Right cardiac atrium (tissue), 5 donors: ENCODE results near the gene HNRNPLL. TPM values are rescaled to one million over a fixed set of nuclear protein-coding genes. Genes with fewer than 3 reads are reported as not detected.

Experiments
- ATAC-seq, 2 donors: fragments of 200-7000 bp; cut with Tn5 transposase; one replicate each; pipeline versions ENCODE4 v1.8.0 to v1.9.1; 2020; ENCODE audit warnings: moderate library complexity in 2 of 2, mild to moderate bottlenecking in 1 of 2
- DNase-seq, 3 donors: peaks; one replicate each; pipeline ENCODE4 v3.0.0-alpha.2; 2020
- H3K27ac ChIP-seq: one replicate; pipeline ENCODE4 v1.5.1; 2013; ENCODE audit warnings: mild to moderate bottlenecking, low read length, control low read depth, moderate library complexity
- H3K27me3 ChIP-seq: one replicate; pipeline ENCODE4 v1.6.1; 2013; ENCODE audit not compliant: control insufficient read depth, insufficient read depth
- H3K4me1 ChIP-seq: one replicate; pipeline ENCODE4 v1.6.1; 2013; ENCODE audit warnings: low read length; ENCODE audit not compliant: control insufficient read depth, insufficient read depth
- H3K4me3 ChIP-seq: one replicate; pipeline ENCODE4 v1.5.1; 2013; ENCODE audit warnings: low read length, control low read depth
- H3K9me3 ChIP-seq: one replicate; pipeline ENCODE4 v1.6.1; 2013; ENCODE audit warnings: low read length; ENCODE audit not compliant: control insufficient read depth
- WGBS: extraction: QIAGEN DNeasy Blood & Tissue Kit; methylation state at CpG from one replicate; pipeline ENCODE4 v1.1.7; 2013; 5-methylcytosine and 5-hydroxymethylcytosine counted together
- intact Hi-C, 4 donors: fragments of 100-400 bp; cut with DNase I; formaldehyde crosslinking; loops; one replicate each; pipeline versions ENCODE4 v1.11.0 to v1.14.0; 2022 to 2023
- polyA plus RNA-seq: library from polyadenylated mRNA; stranded (reverse); fragments of 200-250 nt; gene quantifications from one replicate; pipeline ENCODE4 v1.2.3, GENCODE V29; 2013
- total RNA-seq, 4 donors: library from RNA; stranded (reverse); fragmentation: NEBNext Ultra II Directional; extraction: Animal tissue kit (Norgen Biotek cat#: 25700); gene quantifications; one replicate each; pipeline ENCODE4 v1.2.1, GENCODE V29; 2021
- donor health status: healthy with polysubstance abuse.
- donor health status: DM: no; HTN: yes; CAD: no.
- donor health status: DM: no; HTN: no; CAD: no.
- donor health status: DM: no; HTN: yes; CAD: no; lungs with severe emphysema.
- donor health status: DM: yes; HTN: yes; CAD: no.

HNRNPLL gene
- total and polyA plus RNA-seq, 5 donors = 11.3 to 38.7 (median 34.3) TPM

DNA sequence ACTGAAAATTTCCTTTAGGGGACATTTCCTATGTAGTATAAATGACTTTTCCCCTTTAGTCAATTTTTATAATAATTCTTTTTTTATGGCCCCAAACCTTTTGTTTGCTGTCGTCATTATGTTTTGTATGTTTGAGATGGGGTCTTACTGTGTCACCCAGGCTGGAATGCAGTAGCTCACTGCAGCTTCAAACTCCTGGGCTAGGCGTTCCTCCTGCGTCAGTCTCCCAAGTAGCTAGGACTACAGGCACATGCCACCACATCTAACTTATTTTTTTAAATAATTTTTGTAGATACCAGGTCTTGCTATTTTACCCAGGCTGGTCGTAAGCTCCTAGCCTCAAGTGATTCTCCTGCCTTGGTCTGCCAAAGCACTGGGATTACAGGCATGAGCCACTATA, 32.4 kb upstream of the HNRNPLL start:
- intact Hi-C loops = no loop called here
- H3K4me3 ChIP-seq = no peak overlapping the region
- no peaks in the 10 kb centered on the region for H3K4me1 ChIP-seq
- H3K9me3 ChIP-seq = no peaks in the 10 kb centered on the region
- ATAC-seq (no peak), DNase-seq (no peak)
- 88% methylated on average over 4 of the region's 4 CpGs for WGBS
- no peak overlapping the region for H3K27ac ChIP-seq
- no peaks in the 10 kb centered on the region for H3K27me3 ChIP-seq

DNA sequence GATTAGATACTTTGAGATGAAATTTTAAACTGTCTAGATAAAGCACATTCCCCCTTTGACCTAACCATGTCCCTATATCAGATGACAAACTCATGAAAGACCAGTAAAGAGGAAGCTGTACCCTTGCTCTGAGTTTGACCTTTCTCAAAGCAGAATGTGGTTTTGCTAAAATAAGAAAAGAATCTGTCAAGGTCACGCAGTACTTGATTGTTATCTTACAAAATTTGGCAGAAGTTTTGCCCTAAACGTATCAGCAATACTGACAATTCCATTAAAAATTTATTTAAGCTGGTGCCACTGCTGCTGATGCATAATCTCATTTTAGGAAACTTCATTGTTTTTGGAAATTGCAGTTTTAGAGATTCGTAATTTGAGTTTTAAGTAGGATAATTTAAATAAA, 32.0 kb upstream of the HNRNPLL start:
- H3K27me3 ChIP-seq = no peaks in the 10 kb centered on the region
- 38% methylated on average over 3 of the region's 3 CpGs for WGBS
- intact Hi-C loops = no loop called here

DNA sequence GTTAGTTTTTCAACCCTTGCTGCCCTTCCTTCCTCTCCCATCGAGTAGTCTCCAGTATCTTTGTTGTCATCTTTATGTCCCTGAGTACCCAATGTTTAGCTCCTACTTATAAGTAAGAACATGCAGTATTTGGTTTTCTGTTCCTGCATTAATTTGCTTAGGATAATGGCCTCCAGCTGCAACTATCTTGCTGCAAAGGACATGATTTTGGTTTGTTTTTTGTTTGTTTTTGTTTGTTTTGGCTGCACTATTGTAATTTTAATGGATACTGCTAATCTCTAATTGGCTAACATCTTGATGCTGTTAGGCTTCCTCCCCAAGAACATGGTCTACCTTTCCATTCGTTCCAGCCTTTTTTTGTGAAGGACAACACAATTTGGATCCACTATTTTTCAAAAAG, 31.2 kb upstream of the HNRNPLL start:
- intact Hi-C loops = no loop called here

More for the DNA sequence above, 32.0 kb upstream of the HNRNPLL start:
- DNase-seq = no peak
- H3K9me3 ChIP-seq = no peaks in the 10 kb centered on the region
- no peak overlapping the region for H3K27ac ChIP-seq
- H3K4me1 ChIP-seq = no peaks in the 10 kb centered on the region
- ATAC-seq = no peak
- H3K4me3 ChIP-seq = no peak overlapping the region

DNA sequence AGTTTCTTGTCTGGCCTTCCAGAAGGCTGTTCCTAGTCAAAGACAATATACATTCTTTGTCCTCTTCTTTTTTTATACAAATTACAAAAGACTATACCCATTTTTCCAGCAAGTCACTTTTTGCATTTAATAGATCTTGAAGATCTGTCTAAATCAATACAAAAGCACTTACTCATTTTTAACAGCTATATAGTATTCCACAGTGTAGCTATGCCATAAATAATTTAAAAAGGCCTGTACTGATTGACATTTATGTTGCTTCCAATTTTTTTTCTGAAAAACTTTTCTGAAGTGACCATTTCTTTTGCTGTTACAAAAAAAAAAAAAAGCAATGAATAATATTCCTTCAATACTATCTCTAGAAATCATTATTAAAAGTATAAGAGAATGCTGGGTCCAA, 30.3 kb upstream of the HNRNPLL start:
- intact Hi-C loops = no loop called here
- H3K4me3 ChIP-seq = no peak overlapping the region
- H3K4me1 ChIP-seq = no peaks in the 10 kb centered on the region
- H3K27me3 ChIP-seq = no peaks in the 10 kb centered on the region
- DNase-seq = no peak
- no peak for ATAC-seq
- no peak overlapping the region for H3K27ac ChIP-seq
- H3K9me3 ChIP-seq = no peaks in the 10 kb centered on the region

More for the DNA sequence above, 31.2 kb upstream of the HNRNPLL start:
- H3K27ac ChIP-seq = no peak overlapping the region
- no peaks in the 10 kb centered on the region for H3K9me3 ChIP-seq
- no peaks in the 10 kb centered on the region for H3K4me1 ChIP-seq
- WGBS = 47% methylated on average over 2 of the region's 2 CpGs
- ATAC-seq (no peak), DNase-seq (no peak)
- no peak overlapping the region for H3K4me3 ChIP-seq
- no peaks in the 10 kb centered on the region for H3K27me3 ChIP-seq

DNA sequence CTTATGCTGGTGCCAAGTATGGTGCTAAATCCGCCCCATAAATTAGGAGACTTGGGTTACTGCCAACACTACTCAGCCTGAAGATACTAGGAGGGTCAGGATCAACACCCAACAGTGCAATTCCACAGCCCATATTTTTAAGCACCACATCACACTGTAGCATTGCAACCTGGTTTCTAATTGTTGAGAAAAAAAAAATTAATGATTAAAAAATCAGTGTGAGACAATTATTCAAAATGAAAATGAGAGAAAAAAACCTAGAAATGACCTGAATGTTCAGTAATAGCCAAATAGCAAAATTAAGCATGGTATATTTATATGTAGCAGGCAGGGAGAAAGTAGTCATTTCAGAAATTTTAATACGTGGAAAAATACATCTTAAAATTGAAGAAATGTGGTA, 29.2 kb upstream of the HNRNPLL start:
- Histone ChIP-seq H3K4me1 (no peaks in the 10 kb centered on the region), H3K27me3 (no peaks in the 10 kb centered on the region), H3K4me3 (no peak overlapping the region), H3K27ac (no peak overlapping the region), H3K9me3 (no peaks in the 10 kb centered on the region)
- WGBS = 60% methylated on average over 2 of the region's 2 CpGs
- no peak for DNase-seq
- ATAC-seq = no peak
- intact Hi-C loops = no loop called here

DNA sequence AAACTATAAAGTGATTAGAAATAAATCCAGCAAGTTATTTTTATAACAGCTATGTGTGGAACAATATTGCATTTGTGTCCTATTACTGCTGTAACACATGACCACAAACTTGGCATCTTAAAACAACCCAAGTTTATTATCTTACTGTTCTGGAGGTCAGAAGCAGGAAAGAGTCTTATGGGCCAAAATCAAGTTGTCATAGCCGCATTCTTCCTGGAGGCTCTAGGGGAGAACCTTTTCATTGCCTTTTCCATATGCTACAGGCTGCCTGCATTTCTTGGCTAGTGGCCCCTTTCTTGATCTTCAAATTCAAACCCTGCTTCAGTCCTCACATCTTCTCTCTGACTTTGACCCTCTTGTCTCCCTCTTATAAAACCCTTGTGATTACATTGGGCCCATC, 27.0 kb upstream of the HNRNPLL start:
- Histone ChIP-seq H3K4me1 (no peaks in the 10 kb centered on the region), H3K9me3 (no peaks in the 10 kb centered on the region), H3K4me3 (no peak overlapping the region), H3K27ac (no peak overlapping the region), H3K27me3 (no peaks in the 10 kb centered on the region)
- ATAC-seq (no peak), DNase-seq (no peak)
- intact Hi-C loops = no loop called here
- WGBS = 62% methylated on average over 1 of the region's 1 CpG

DNA sequence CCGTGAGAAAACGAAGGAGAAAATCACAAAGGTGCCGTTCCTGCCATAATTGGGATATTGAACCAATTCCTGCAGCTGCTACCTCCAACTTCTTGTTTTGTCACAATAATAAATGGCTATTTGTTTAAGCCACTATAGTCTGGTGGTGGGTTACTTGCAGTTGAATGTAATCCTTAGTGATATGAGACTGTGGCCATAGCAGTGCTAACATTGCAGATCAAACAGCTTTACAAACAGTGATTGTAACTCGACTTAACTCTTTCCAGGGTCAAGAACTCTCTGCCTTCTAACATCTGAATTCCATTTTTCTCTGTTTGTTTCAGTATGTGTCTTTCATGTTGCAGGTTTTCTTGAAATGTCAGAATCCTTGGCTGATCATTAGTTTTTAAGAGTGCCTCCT, 24.7 kb upstream of the HNRNPLL start:
- Histone ChIP-seq H3K27ac (no peak overlapping the region), H3K4me3 (no peak overlapping the region), H3K27me3 (no peaks in the 10 kb centered on the region), H3K9me3 (no peaks in the 10 kb centered on the region), H3K4me1 (no peaks in the 10 kb centered on the region)
- intact Hi-C loops = no loop called here
- ATAC-seq = no peak
- 81% methylated on average over 4 of the region's 4 CpGs for WGBS
- no peak for DNase-seq

DNA sequence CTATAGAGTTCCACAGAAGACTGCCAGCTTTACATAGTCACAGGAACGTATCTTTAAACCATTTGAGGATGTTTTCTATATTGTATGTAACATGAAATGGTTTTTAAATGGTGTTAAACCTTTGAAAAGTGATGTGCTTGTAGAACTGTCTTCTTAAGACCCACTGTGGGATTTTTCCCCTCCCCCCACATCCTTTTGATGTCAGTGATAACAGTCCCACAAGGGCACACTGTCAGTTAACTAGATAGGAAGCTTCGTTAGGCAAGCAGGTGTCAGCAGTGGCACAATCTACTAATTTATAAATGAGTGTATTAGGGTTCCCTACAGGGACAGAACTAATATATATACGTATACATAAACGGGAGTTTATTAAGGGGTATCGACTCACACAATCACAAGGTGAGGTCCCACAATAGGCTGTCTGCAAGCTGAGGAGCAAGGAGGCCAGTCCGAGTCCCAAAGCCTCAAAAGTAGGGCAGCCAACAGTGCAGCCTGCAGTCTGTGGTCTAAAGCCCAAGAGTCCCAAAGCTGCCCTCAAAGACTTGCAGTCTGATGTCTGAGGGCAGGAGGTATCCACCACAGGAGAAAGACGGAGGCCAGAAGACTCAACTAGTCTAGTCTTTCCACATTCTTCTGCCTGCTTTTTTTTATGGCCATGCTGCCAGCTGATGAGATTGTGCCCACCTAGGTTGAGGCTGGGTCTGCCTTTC, 23.8 kb upstream of the HNRNPLL start:
- Histone ChIP-seq H3K9me3 (no peaks in the 10 kb centered on the region), H3K27ac (no peak overlapping the region), H3K4me3 (no peak overlapping the region), H3K4me1 (no peaks in the 10 kb centered on the region), H3K27me3 (no peaks in the 10 kb centered on the region)
- DNase-seq (no peak), ATAC-seq (no peak)
- intact Hi-C loops = no loop called here
- WGBS = 77% methylated on average over 7 of the region's 7 CpGs

DNA sequence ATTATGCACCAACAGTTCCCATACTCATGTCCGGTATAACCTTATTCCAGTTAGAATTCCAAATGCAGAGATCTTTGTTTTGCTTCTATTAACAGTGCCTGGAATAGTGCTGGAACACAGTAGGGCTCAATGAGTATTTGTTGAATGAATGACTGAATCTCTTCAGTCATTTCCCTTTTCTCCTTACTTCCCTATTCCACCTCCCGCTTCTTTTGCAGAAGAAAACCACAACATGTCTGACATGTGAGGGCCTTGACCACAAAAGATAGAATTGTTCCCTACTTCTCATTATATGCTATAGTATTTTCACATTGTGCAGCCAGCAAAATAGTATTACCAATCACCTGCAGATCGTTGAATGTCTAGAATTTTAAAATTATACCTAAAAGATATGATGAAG, 19.5 kb upstream of the HNRNPLL start:
- Histone ChIP-seq H3K27ac (no peak overlapping the region), H3K4me3 (no peak overlapping the region), H3K27me3 (no peaks in the 10 kb centered on the region), H3K4me1 (no peaks in the 10 kb centered on the region), H3K9me3 (no peaks in the 10 kb centered on the region)
- intact Hi-C loops = no loop called here
- 83% methylated on average over 3 of the region's 3 CpGs for whole genome bisulfite sequencing
- ATAC-seq (no peak), DNase-seq (no peak)

DNA sequence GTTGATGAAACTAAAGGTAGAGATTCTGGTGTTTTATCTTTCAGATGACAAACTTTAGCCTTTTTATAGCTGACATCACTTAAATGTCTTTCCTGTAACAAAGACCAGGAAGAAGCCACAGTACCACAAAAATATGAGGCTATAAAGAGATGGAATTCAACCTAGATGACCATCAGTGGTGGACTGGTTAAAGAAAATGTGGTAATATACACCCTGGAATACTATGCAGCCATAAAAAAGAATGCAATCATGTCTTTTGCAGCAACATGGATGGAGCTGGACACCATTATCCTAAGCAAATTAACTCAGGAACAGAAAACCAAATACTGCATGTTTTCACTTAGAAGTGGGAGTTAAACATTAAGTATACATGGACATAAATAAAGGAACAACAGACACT, 18.3 kb upstream of the HNRNPLL start:
- intact Hi-C loops = no loop called here
- no peaks in the 10 kb centered on the region for H3K9me3 ChIP-seq
- no peak overlapping the region for H3K27ac ChIP-seq
- no peak for DNase-seq
- no peak overlapping the region for H3K4me3 ChIP-seq
- no peak for ATAC-seq
- H3K27me3 ChIP-seq = no peaks in the 10 kb centered on the region
- no peaks in the 10 kb centered on the region for H3K4me1 ChIP-seq

DNA sequence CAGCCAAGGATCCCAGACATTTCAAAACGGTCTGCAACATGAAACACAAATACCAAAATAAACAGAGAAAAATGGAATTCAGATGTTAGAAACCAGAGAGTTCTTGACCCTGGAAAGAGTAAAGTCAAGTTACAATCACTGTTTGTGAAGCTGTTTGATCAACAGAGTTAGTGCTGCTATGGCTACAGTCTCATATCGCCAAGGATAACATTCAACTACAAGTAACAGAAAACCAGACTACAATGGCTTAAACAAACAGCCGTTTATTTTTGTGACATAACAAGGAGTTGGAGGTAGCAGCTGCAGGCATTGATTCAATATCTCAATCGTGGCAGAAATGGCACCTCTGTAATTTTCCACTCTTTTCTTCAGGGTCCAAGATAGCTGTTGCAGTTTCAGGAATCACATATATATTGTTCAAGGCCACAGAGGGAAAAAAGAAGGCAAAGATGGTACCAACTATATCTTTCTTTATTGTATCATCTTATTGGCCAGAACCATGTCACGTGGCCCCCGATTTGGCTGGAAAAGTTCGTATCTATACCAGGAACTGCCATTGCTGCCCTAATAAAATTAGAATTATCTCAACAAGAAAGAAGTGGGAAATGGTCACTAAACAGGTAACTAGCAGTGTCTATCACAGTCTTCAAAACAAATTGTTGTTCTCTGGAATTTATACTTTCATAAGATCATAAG, 17.7 kb upstream of the HNRNPLL start:
- intact Hi-C loops = no loop called here
- H3K4me3 ChIP-seq = no peak overlapping the region
- ATAC-seq (peak; percentile 89 to 90), DNase-seq (peak in 1 of 3 donors; percentile 55)
- no peaks in the 10 kb centered on the region for H3K4me1 ChIP-seq
- 35% methylated on average over 7 of the region's 7 CpGs for WGBS
- no peak overlapping the region for H3K27ac ChIP-seq
- no peaks in the 10 kb centered on the region for H3K9me3 ChIP-seq
- H3K27me3 ChIP-seq = no peaks in the 10 kb centered on the region
